K562 (cell line): ENCODE results near the gene MGAM2. TPM values are rescaled to one million over a fixed set of nuclear protein-coding genes. Genes with fewer than 3 reads are reported as not detected.

ENCODE experiments used
- ATAC-seq: fragments of 200-7000 bp; cut with Tn5 transposase; 3 replicates; pipeline ENCODE4 v1.9.1; 2020; ENCODE audit warnings: moderate library complexity
- BruUV-seq: library from RNA; stranded (reverse); fragments of 400-500 nt; replicated peaks from 2 replicates; lab custom pipeline; 2021; lab: Mats Ljungman, UMichigan
- CTCF ChIA-PET: fragments of 300-600 bp; formaldehyde crosslinking; extraction: SDS; loops from one replicate; lab custom pipeline; 2021; ENCODE audit warnings: low intra/inter-chr PET ratio; lab: Yijun Ruan, JAX
- POLR2A ChIA-PET: fragments of 300-600, 350-650 bp; sonication (Branson Sonifier 250); formaldehyde crosslinking; extraction: SDS; loops from one replicate; lab custom pipeline; 2021; ENCODE audit warnings: antibody characterized with exemption, inconsistent platforms; lab: Yijun Ruan, JAX
- DNase-seq, 4 experiments: peaks; one replicate each; pipeline versions ENCODE4 v3.0.0 to v3.0.0-alpha.2; 2011 to 2018; ENCODE audit warnings: low spot score in 3 of 4, mixed read lengths in 3 of 4; ENCODE audit errors: extremely low read depth in 1 of 4
- FAIRE-seq: peaks from 2 replicates; lab custom pipeline; 2011; peaks lifted over from hg19 to GRCh38; lab: Jason Lieb, UNC
- H2AFZ ChIP-seq: 2 replicates; pipeline ENCODE4 v1.6.0; 2011; ENCODE audit warnings: low read depth, low read length, control low read depth, inconsistent platforms
- H3K27ac ChIP-seq: fragments of 200-600 bp; 3 replicates; pipeline ENCODE4 v1.8.0; 2011; ENCODE audit warnings: low read depth, mild to moderate bottlenecking, control low read depth, inconsistent platforms, low read length, moderate library complexity, mixed read lengths; ENCODE audit errors: extremely low read depth
- H3K27me3 ChIP-seq, 2 experiments: fragments of 300-600 bp in 1 of 2; 2 replicates in 1 of 2; 3 replicates in 1 of 2; pipeline versions ENCODE4 v1.6.0 to v1.8.0; 2011; ENCODE audit warnings: inconsistent platforms in 2 of 2, low read length in 2 of 2, mild to moderate bottlenecking in 1 of 2, mixed read lengths in 1 of 2, moderate library complexity in 1 of 2; ENCODE audit not compliant: control insufficient read depth in 2 of 2, insufficient read depth in 2 of 2
- H3K36me3 ChIP-seq: fragments of 300-600 bp; 3 replicates; pipeline ENCODE4 v1.8.0; 2011; ENCODE audit warnings: mild to moderate bottlenecking, low read length, inconsistent platforms; ENCODE audit not compliant: control insufficient read depth, insufficient read depth
- H3K4me1 ChIP-seq, 2 experiments: fragments of 200-600 bp in 1 of 2; replicated peaks in 1 of 2; 2 replicates in 1 of 2; 3 replicates in 1 of 2; pipeline versions ENCODE4 v1.5.1 to v1.8.0; 2011; ENCODE audit warnings: inconsistent platforms in 2 of 2, low read length in 2 of 2, mild to moderate bottlenecking in 1 of 2, mixed read lengths in 1 of 2, moderate library complexity in 1 of 2; ENCODE audit not compliant: control insufficient read depth in 2 of 2, insufficient read depth in 2 of 2
- H3K4me2 ChIP-seq: 2 replicates; pipeline ENCODE4 v1.6.1; 2011; ENCODE audit warnings: low read length, control low read depth, inconsistent platforms, mixed read lengths; ENCODE audit not compliant: insufficient read depth
- H3K4me3 ChIP-seq: fragments of 200-600 bp; sonication (generic), shearing (Covaris generic); 2 replicates; pipeline ENCODE4 v1.5.1; 2016; ENCODE audit warnings: control low read depth, inconsistent platforms
- H3K79me2 ChIP-seq: fragments of 200-600 bp; 3 replicates; pipeline ENCODE4 v1.8.0; 2011; ENCODE audit warnings: low read length, inconsistent platforms; ENCODE audit not compliant: control insufficient read depth, insufficient read depth
- H3K9ac ChIP-seq, 2 experiments: 2 replicates each; pipeline versions ENCODE4 v1.6.0 to v1.6.1; 2011; ENCODE audit warnings: low read depth in 2 of 2, low read length in 2 of 2, control low read depth in 1 of 2, inconsistent platforms in 1 of 2, mild to moderate bottlenecking in 1 of 2, mixed read lengths in 1 of 2; ENCODE audit not compliant: insufficient read depth in 1 of 2
- H3K9me1 ChIP-seq: one replicate; pipeline ENCODE4 v1.6.0; 2011; ENCODE audit warnings: inconsistent platforms, mild to moderate bottlenecking, low read length, moderate library complexity; ENCODE audit not compliant: control insufficient read depth, insufficient read depth
- H3K9me3 ChIP-seq: replicated peaks from 2 replicates; pipeline ENCODE4 v1.5.1; 2011; ENCODE audit warnings: low read depth, low read length, inconsistent platforms; ENCODE audit not compliant: control insufficient read depth, insufficient read depth
- H4K20me1 ChIP-seq: replicated peaks from 2 replicates; pipeline ENCODE4 v1.6.1; 2011; ENCODE audit warnings: low read length, inconsistent platforms, mixed read lengths; ENCODE audit not compliant: control insufficient read depth, insufficient read depth
- BRF1 ChIP-seq: IDR thresholded peaks from 3 replicates; pipeline ENCODE4 v1.6.1; 2011; ENCODE audit warnings: borderline replicate concordance, mild to moderate bottlenecking; ENCODE audit not compliant: insufficient read length; ENCODE audit errors: extremely low read depth
- MYNN ChIP-seq, 2 experiments: sonication (generic); formaldehyde crosslinking in 1 of 2; IDR thresholded peaks; 2 replicates each; pipeline versions ENCODE4 v1.5.0 to v1.6.1; 2016 to 2020; ENCODE audit warnings: antibody characterized with exemption in 1 of 2, missing genetic modification reagents in 1 of 2
- PCBP1 ChIP-seq: fragments of 200-400 bp; formaldehyde crosslinking; IDR thresholded peaks from 2 replicates; pipeline ENCODE4 v1.6.1; 2018; ENCODE audit warnings: mild to moderate bottlenecking, low read depth, low read length; ENCODE audit not compliant: poor library complexity, severe bottlenecking
- TFAP4 ChIP-seq: sonication (generic); formaldehyde crosslinking; IDR thresholded peaks from 2 replicates; pipeline ENCODE4 v1.8.0; 2022; ENCODE audit warnings: missing genetic modification reagents, mild to moderate bottlenecking, moderate library complexity, borderline replicate concordance
- WGBS: fragments of 100-300 bp; shearing (Covaris generic); methylation state at CpG from one replicate; pipeline ENCODE4 v1.1.6; 2016; ENCODE audit warnings: low coverage, mixed read lengths; ENCODE audit not compliant: insufficient coverage; ENCODE audit errors: missing lambda C conversion rate; 5-methylcytosine and 5-hydroxymethylcytosine counted together
- in situ Hi-C: fragments of 300-500 bp; cut with MboI; formaldehyde crosslinking; loops from 4 replicates; pipeline ENCODE4 v1.15.0; 2018; ENCODE audit warnings: inconsistent platforms, mixed read lengths
- intact Hi-C: fragments of 100-400 bp; cut with micrococcal nuclease; formaldehyde crosslinking; loops from 2 replicates; pipeline ENCODE4 v1.14.2; 2022
- polyA plus RNA-seq, 8 experiments: library from polyadenylated mRNA; depleted of rRNA in 4 of 8; stranded (reverse) in 5 of 8; unstranded in 3 of 8; fragments of >200 nt; fragmentation: Nextera tagmentation in 2 of 8; fragmentation: Illumina TruSeq in 1 of 8; extraction: Ambion mirVana in 2 of 8; extraction: Trizol in 1 of 8; gene quantifications; 2 replicates each; pipeline versions ENCODE4 v1.2.1 to v1.2.3, GENCODE V29; 2011 to 2014; ENCODE audit warnings: inconsistent platforms in 1 of 8, missing spikeins in 1 of 8
- total RNA-seq, 7 experiments: library from RNA; depleted of rRNA in 6 of 7; stranded (reverse); fragments of >200 nt in 6 of 7; fragmentation: Illumina TruSeq in 2 of 7; extraction: Trizol in 2 of 7; gene quantifications; 2 replicates each; pipeline versions ENCODE4 v1.2.1 to v1.2.3, GENCODE V29; 2011 to 2021; ENCODE audit warnings: low replicate concordance in 1 of 7

MGAM2 gene
- total and polyA plus RNA-seq, 9 of the 15 experiments (the other 6 are each of a cell fraction or from before 2014, with no cell fraction given), result 0.03 TPM; not detected in 8

- no peak overlapping the region for H2AFZ ChIP-seq
- CTCF ChIA-PET, result no interaction called here
- FAIRE-seq (no peak), DNase-seq (no peak), ATAC-seq (no peak)
- no peak overlapping the region for H3K4me2 ChIP-seq
- H3K4me3 ChIP-seq, result no peak overlapping the region
- H3K9ac ChIP-seq, result no peak overlapping the region
- H4K20me1 ChIP-seq, result no peaks in the 10 kb centered on the region
- H3K9me3 ChIP-seq, result no peaks in the 10 kb centered on the region
- no peaks in the 10 kb centered on the region for H3K36me3 ChIP-seq
- WGBS, result 1% methylated on average over 10 of the region's 10 CpGs
- BruUV-seq, result no TSS peak
- intact Hi-C loops, result no loop called here
- TF ChIP-seq TFAP4 (CRISPR knock-in tag), result no peak
- H3K27ac ChIP-seq, result no peak overlapping the region
- no peaks in the 10 kb centered on the region for H3K4me1 ChIP-seq
- no peaks in the 10 kb centered on the region for H3K27me3 ChIP-seq
- POLR2A ChIA-PET, result interaction anchor here (0.7 kb wide), 1 partner anchor 303 kb away, joined by 3 read pairs; no protein-coding TSS in a partner anchor
- no peaks in the 10 kb centered on the region for H3K79me2 ChIP-seq
- in situ Hi-C loops, result no loop called here
- H3K9me1 ChIP-seq, result no peaks in the 10 kb centered on the region
Measured at GRCh38 chr7:142243823-142244222, 132.3 kb downstream of the MGAM2 start.

- ChIA-PET CTCF (no interaction called here), POLR2A (interaction anchor here (1.2 kb wide), 1 partner anchor 8 kb away, joined by 3 read pairs; no protein-coding TSS in a partner anchor)
- no peak overlapping the region for H3K9ac ChIP-seq
- no peaks in the 10 kb centered on the region for H3K9me1 ChIP-seq
- no peaks in the 10 kb centered on the region for H3K79me2 ChIP-seq
- no peak overlapping the region for H2AFZ ChIP-seq
- H3K4me2 ChIP-seq, result no peak overlapping the region
- ATAC-seq (no peak; the same call in 2 of the 3 replicates), DNase-seq (no peak), FAIRE-seq (no peak)
- in situ Hi-C loops, result no loop called here
- intact Hi-C loops, result no loop called here
- H3K27ac ChIP-seq, result no peak overlapping the region
- H3K9me3 ChIP-seq, result no peaks in the 10 kb centered on the region
- TF ChIP-seq BRF1 (no peak), PCBP1 (no peak), MYNN (IDR thresholded peaks at IDR 0.05) (no peak), MYNN (CRISPR knock-in tag; IDR thresholded peaks at IDR 0.05) (no peak)
- H3K4me1 ChIP-seq, result no peaks in the 10 kb centered on the region
- BruUV-seq, result no TSS peak
- H3K4me3 ChIP-seq, result no peak overlapping the region
- WGBS, result under 1% methylated on average over 7 of the region's 7 CpGs
- no peaks in the 10 kb centered on the region for H4K20me1 ChIP-seq
- H3K27me3 ChIP-seq, result no peaks in the 10 kb centered on the region
- H3K36me3 ChIP-seq, result no peaks in the 10 kb centered on the region
Measured at GRCh38 chr7:142248166-142249160, 136.9 kb downstream of the MGAM2 start.
